HCT116 (cell line): Measurements from ENCODE around the gene BTF3L4. TPM values are rescaled to one million over a fixed set of nuclear protein-coding genes. Genes with fewer than 3 reads are reported as not detected.
A peak's percentile ranks its signal among the peaks of the same experiment; 100 is the strongest.

Experiments used
- ATAC-seq: fragments of 200-7000 bp; cut with Tn5 transposase; 2 replicates; pipeline ENCODE4 v1.9.1; 2020; ENCODE audit warnings: mild to moderate bottlenecking, moderate library complexity
- BruUV-seq: library from RNA; stranded (reverse); fragments of 400-500 nt; replicated peaks from 2 replicates; lab custom pipeline; 2021; lab: Mats Ljungman, UMichigan
- CTCF ChIA-PET: fragments of 300-600 bp; sonication (Branson Sonifier 250); formaldehyde crosslinking; loops from one replicate; lab custom pipeline; 2021; ENCODE audit warnings: antibody characterized with exemption; lab: Charles Lee
- POLR2A ChIA-PET: fragments of 300-600, 350-600 bp; sonication (Branson Sonifier 250); formaldehyde crosslinking; loops from one replicate; lab custom pipeline; 2021; ENCODE audit warnings: antibody characterized with exemption; lab: Charles Lee
- RAD21 ChIA-PET, 2 experiments: fragments of 300-600 bp; sonication (Branson Sonifier 250); formaldehyde crosslinking; loops; one replicate each; lab custom pipeline; 2023; ENCODE audit warnings: low total read pairs in 2 of 2; ENCODE audit not compliant: uncharacterized antibody in 2 of 2, unreplicated experiment in 2 of 2, low non-redundant PET in 1 of 2; lab: Charles Lee
- DNase-seq: peaks from one replicate; pipeline ENCODE4 v3.0.0-alpha.2; 2010; ENCODE audit warnings: low read depth, low spot score
- H2AFZ ChIP-seq: fragments of 200-600 bp; shearing (Covaris generic), sonication (generic); 2 replicates; pipeline ENCODE4 v1.6.1; 2017; ENCODE audit warnings: low read depth, mixed run types, mixed read lengths, antibody characterized with exemption, low read length; ENCODE audit not compliant: poor library complexity, severe bottlenecking
- H3K27ac ChIP-seq: 2 replicates; pipeline ENCODE4 v1.5.1; 2012; ENCODE audit warnings: low read depth, low read length
- H3K27me3 ChIP-seq: fragments of 200-600 bp; sonication (generic); 2 replicates; pipeline ENCODE4 v1.6.1; 2016; ENCODE audit warnings: mixed run types, low read length, mixed read lengths; ENCODE audit not compliant: insufficient read depth
- H3K36me3 ChIP-seq, 2 experiments: fragments of 200-500 bp in 1 of 2; fragments of 200-600 bp in 1 of 2; sonication (Bioruptor generic) in 1 of 2; sonication (generic) in 1 of 2; 2 replicates each; pipeline versions ENCODE4 v1.5.1 to v1.6.1; 2014 to 2016; ENCODE audit warnings: low read length in 2 of 2, inconsistent platforms in 1 of 2, mixed read lengths in 1 of 2, mixed run types in 1 of 2; ENCODE audit not compliant: insufficient read depth in 2 of 2, control insufficient read depth in 1 of 2
- H3K4me1 ChIP-seq, 2 experiments: fragments of 200-600 bp in 1 of 2; sonication (generic) in 1 of 2; 2 replicates each; pipeline versions ENCODE4 v1.5.1 to v1.6.1; 2012 to 2017; ENCODE audit warnings: low read length in 2 of 2, inconsistent platforms in 1 of 2, mild to moderate bottlenecking in 1 of 2, mixed read lengths in 1 of 2, mixed run types in 1 of 2, moderate library complexity in 1 of 2; ENCODE audit not compliant: insufficient read depth in 2 of 2, control insufficient read depth in 1 of 2
- H3K4me2 ChIP-seq: fragments of 200-600 bp; sonication (generic); 2 replicates; pipeline ENCODE4 v1.6.1; 2017; ENCODE audit warnings: mixed run types, low read length, mixed read lengths
- H3K4me3 ChIP-seq, 2 experiments: fragments of 200-600 bp in 1 of 2; sonication (generic) in 1 of 2; replicated peaks in 1 of 2; 2 replicates each; pipeline ENCODE4 v1.5.1; 2011 to 2016; ENCODE audit warnings: low read length in 2 of 2, control low read depth in 1 of 2, low read depth in 1 of 2, mild to moderate bottlenecking in 1 of 2, mixed read lengths in 1 of 2, mixed run types in 1 of 2
- H3K79me2 ChIP-seq: fragments of 200-600 bp; sonication (generic); 2 replicates; pipeline ENCODE4 v1.6.1; 2017; ENCODE audit warnings: mild to moderate bottlenecking, mixed run types, low read length, moderate library complexity, mixed read lengths; ENCODE audit not compliant: insufficient read depth
- H3K9ac ChIP-seq: fragments of 200-600 bp; sonication (generic); 2 replicates; pipeline ENCODE4 v1.6.1; 2016; ENCODE audit warnings: low read length, mixed read lengths
- H3K9me2 ChIP-seq: fragments of 200-600 bp; sonication (generic), shearing (Covaris generic); 2 replicates; pipeline ENCODE4 v1.6.1; 2017; ENCODE audit warnings: mixed run types, mild to moderate bottlenecking, moderate library complexity; ENCODE audit not compliant: insufficient read depth
- H3K9me3 ChIP-seq, 2 experiments: fragments of 200-500 bp in 1 of 2; fragments of 200-600 bp in 1 of 2; sonication (Bioruptor generic) in 1 of 2; sonication (generic) in 1 of 2; 2 replicates each; pipeline ENCODE4 v1.6.1; 2014 to 2017; ENCODE audit warnings: low read length in 2 of 2, mixed read lengths in 2 of 2, inconsistent platforms in 1 of 2, low read depth in 1 of 2, mild to moderate bottlenecking in 1 of 2, mixed run types in 1 of 2, moderate library complexity in 1 of 2; ENCODE audit not compliant: control insufficient read depth in 1 of 2, insufficient read depth in 1 of 2
- H4K20me1 ChIP-seq: fragments of 200-600 bp; sonication (generic), shearing (Covaris generic); 2 replicates; pipeline ENCODE4 v1.6.1; 2017; ENCODE audit warnings: mixed run types, mild to moderate bottlenecking, moderate library complexity; ENCODE audit not compliant: insufficient read depth
- CTCF ChIP-seq, 3 experiments: fragments of 200-600 bp in 1 of 3; sonication (generic) in 1 of 3; IDR thresholded peaks in 2 of 3; conservative IDR thresholded peaks in 1 of 3; 2 replicates each; pipeline ENCODE4 v1.5.1; 2012 to 2017; ENCODE audit warnings: low read depth in 2 of 3, low read length in 2 of 3, antibody characterized with exemption in 1 of 3, borderline replicate concordance in 1 of 3, control low read depth in 1 of 3, mild to moderate bottlenecking in 1 of 3, mixed read lengths in 1 of 3, mixed run types in 1 of 3, moderate library complexity in 1 of 3; ENCODE audit not compliant: insufficient read depth in 1 of 3
- EZH2phosphoT487 ChIP-seq: fragments of 200-600 bp; IDR thresholded peaks from 2 replicates; pipeline ENCODE4 v1.6.1; 2018; ENCODE audit warnings: antibody characterized with exemption, borderline replicate concordance
- FOSL1 ChIP-seq: IDR thresholded peaks from 2 replicates; pipeline ENCODE4 v1.6.1; 2012; ENCODE audit warnings: low read depth
- POLR2AphosphoS5 ChIP-seq: IDR thresholded peaks from 2 replicates; pipeline ENCODE4 v1.6.1; 2011; ENCODE audit warnings: mild to moderate bottlenecking, low read depth, low read length, moderate library complexity
- RAD21 ChIP-seq: IDR thresholded peaks from 2 replicates; pipeline ENCODE4 v1.6.1; 2012; ENCODE audit warnings: low read depth, mild to moderate bottlenecking
- SP1 ChIP-seq: IDR thresholded peaks from 2 replicates; pipeline ENCODE4 v1.6.1; 2012; ENCODE audit warnings: low read depth
- TCF7L2 ChIP-seq: IDR thresholded peaks from 2 replicates; pipeline ENCODE4 v1.7.0; 2011; ENCODE audit warnings: borderline replicate concordance, inconsistent platforms; ENCODE audit not compliant: insufficient read depth, insufficient read length; ENCODE audit errors: extremely low read depth
- ZBTB33 ChIP-seq: IDR thresholded peaks from 2 replicates; pipeline ENCODE4 v1.6.1; 2011; ENCODE audit warnings: mild to moderate bottlenecking, low read length, moderate library complexity; ENCODE audit not compliant: insufficient replicate concordance; ENCODE audit errors: extremely low read depth
- intact Hi-C: fragments of 100-400 bp; cut with micrococcal nuclease; formaldehyde crosslinking; loops from 2 replicates; pipeline ENCODE4 v1.10.0; 2022
- total RNA-seq: library from RNA; stranded (reverse); gene quantifications from one replicate; pipeline ENCODE4 v1.2.1, GENCODE V29; 2021; ENCODE audit not compliant: unreplicated experiment

The BTF3L4 gene
- total RNA-seq, 1 experiment from 2014 or later = 56.6 TPM

GRCh38 chr1:52055866-52056162 is 281 bp upstream of the BTF3L4 start:
- Histone ChIP-seq H3K27me3 (no peaks in the 10 kb centered on the region), H3K4me2 (peak overlapping the region; percentile 87), H3K9me2 (no peaks in the 10 kb centered on the region), H3K4me3 (peak overlapping the region; percentile 69 to 96), H3K27ac (peak overlapping the region; percentile 80), H3K36me3 (peaks cover 13 to 21% of the 10 kb centered on the region in 2 experiments; a peak in 3 of 4 replicates), H2AFZ (peak overlapping the region; percentile 55), H3K4me1 (peaks cover 10 to 31% of the 10 kb centered on the region in 2 experiments), H4K20me1 (no peaks in the 10 kb centered on the region), H3K9me3 (no peaks in the 10 kb centered on the region), H3K79me2 (peaks cover 84% of the 10 kb centered on the region), H3K9ac (peak overlapping the region; percentile 92)
- BruUV-seq = no TSS peak
- ChIA-PET CTCF (interaction anchor here (1.1 kb wide), 1 partner anchor 159 kb away, joined by 3 read pairs; no protein-coding TSS in a partner anchor), POLR2A (interaction anchor here (1.5 kb wide), 1 partner anchor 21 kb away, joined by 9 read pairs; no protein-coding TSS in a partner anchor), RAD21 (interaction anchor here in 1 of 2 experiments (0.7 kb wide), 1 partner anchor 293 kb away, joined by 3 read pairs; no protein-coding TSS in a partner anchor)
- no peak for ATAC-seq
- intact Hi-C loops = no loop called here
- TF ChIP-seq SP1 (no peak), EZH2phosphoT487 (no peak), FOSL1 (no peak), TCF7L2 (no peak), CTCF (IDR thresholded peaks at IDR 0.05 in 2 of 3, conservative IDR thresholded peaks at IDR 0.05 in 1 of 3; ENCODE audit: borderline replicate concordance in 1 of 3, insufficient read depth in 1 of 3, low read depth in 2 of 3, low read length in 2 of 3) (no peak), RAD21 (no peak), POLR2AphosphoS5 (no peak), ZBTB33 (no peak)
- no peak for DNase-seq
